Lung (tissue), 12 donors: ENCODE data around the gene PRDX4. TPM values are rescaled to one million over a fixed set of nuclear protein-coding genes. Genes with fewer than 3 reads are reported as not detected.

Experiments used
- ATAC-seq: fragments of 200-7000 bp; cut with Tn5 transposase; one replicate; pipeline ENCODE4 v1.9.1; 2020; ENCODE audit warnings: moderate number of reproducible peaks; ENCODE audit not compliant: insufficient read depth, low FRiP score
- DNase-seq, 3 donors: peaks; one replicate each; pipeline ENCODE4 v3.0.0-alpha.2; 2013 to 2017
- H3K27ac ChIP-seq, 2 donors: one replicate each; pipeline ENCODE4 v1.5.1; 2013; ENCODE audit warnings: mild to moderate bottlenecking in 2 of 2, moderate library complexity in 2 of 2, control low read depth in 1 of 2, inconsistent platforms in 1 of 2, low read depth in 1 of 2, low read length in 1 of 2
- H3K27me3 ChIP-seq, 3 donors: one replicate each; pipeline ENCODE4 v1.5.1; 2013; ENCODE audit warnings: low read length in 2 of 3; ENCODE audit not compliant: control insufficient read depth in 3 of 3, insufficient read depth in 3 of 3
- H3K36me3 ChIP-seq, 4 donors: one replicate each; pipeline ENCODE4 v1.5.1; 2013; ENCODE audit warnings: low read length in 4 of 4, mild to moderate bottlenecking in 1 of 4, moderate library complexity in 1 of 4; ENCODE audit not compliant: control insufficient read depth in 4 of 4, insufficient read depth in 4 of 4
- H3K4me1 ChIP-seq, 5 donors: one replicate each; pipeline ENCODE4 v1.5.1; 2013; ENCODE audit warnings: low read length in 5 of 5, mild to moderate bottlenecking in 2 of 5, moderate library complexity in 1 of 5; ENCODE audit not compliant: control insufficient read depth in 5 of 5, insufficient read depth in 5 of 5
- H3K4me3 ChIP-seq: one replicate; pipeline ENCODE4 v1.5.1; 2013; ENCODE audit warnings: mild to moderate bottlenecking, control low read depth, moderate library complexity
- H3K9ac ChIP-seq, 2 donors: one replicate each; pipeline ENCODE4 v1.5.1; 2013; ENCODE audit warnings: low read length in 2 of 2, control low read depth in 1 of 2; ENCODE audit not compliant: insufficient read depth in 1 of 2
- H3K9me3 ChIP-seq, 4 donors: one replicate each; pipeline ENCODE4 v1.5.1; 2013; ENCODE audit warnings: low read length in 3 of 4, mild to moderate bottlenecking in 1 of 4, moderate library complexity in 1 of 4; ENCODE audit not compliant: control insufficient read depth in 4 of 4, insufficient read depth in 3 of 4
- WGBS, 2 donors: extraction: QIAGEN DNeasy Blood & Tissue Kit; methylation state at CpG; one replicate each; pipeline ENCODE4 v1.1.7; 2013; 5-methylcytosine and 5-hydroxymethylcytosine counted together
- polyA plus RNA-seq, 2 donors: library from polyadenylated mRNA; stranded (reverse); fragments of 200-250 nt; gene quantifications; one replicate each; pipeline ENCODE4 v1.2.1, GENCODE V29; 2013
- total RNA-seq, 2 donors: library from RNA; depleted of rRNA in 1 of 2; stranded (reverse); fragments of >200 nt in 1 of 2; gene quantifications; one replicate each; pipeline ENCODE4 v1.2.1, GENCODE V29; 2014 to 2021
- TF ChIP-seq, protein P1 (sequence below): IDR thresholded peaks from 2 replicates; pipeline ENCODE4 v1.5.1; 2012; ENCODE audit warnings: mild to moderate bottlenecking; ENCODE audit errors: control extremely low read depth, extremely low read depth
- donor health status: control.
- donor health status: control.
- donor health status: Bipolar disorder and iron deficiency.
- donor health status: healthy.
- donor health status: DM: yes; HTN: yes; CAD: no.

PRDX4 gene
- total and polyA plus RNA-seq, 4 donors: 52.4 to 160 (median 83.2) TPM

DNA sequence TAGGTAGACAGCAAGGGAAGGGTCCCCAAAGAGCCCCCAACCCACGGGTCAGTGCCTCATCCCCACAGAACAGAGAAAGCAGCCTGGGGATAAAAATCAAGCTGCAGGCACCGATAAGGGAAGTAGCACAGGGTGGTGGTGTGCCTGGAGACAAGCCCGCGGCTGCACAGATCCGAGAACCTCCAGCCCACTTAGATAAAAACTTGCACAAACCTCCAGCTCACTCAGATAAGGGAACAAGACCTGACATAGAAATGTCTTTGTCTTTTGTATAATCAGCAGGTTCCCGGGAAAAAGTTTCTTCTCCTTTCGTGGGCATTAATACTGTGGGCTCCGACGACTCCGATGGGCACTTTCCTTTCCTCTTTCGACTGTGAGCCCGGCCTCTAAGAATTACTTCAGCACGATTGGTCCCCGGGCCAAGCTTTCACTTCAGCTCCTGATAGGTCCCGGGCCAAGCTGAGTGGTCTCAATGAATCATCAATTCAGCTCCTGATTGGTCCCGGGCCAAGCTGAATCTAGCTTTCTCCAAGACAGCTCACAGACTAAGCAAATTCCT is 32.4 kb downstream of the PRDX4 start:
- no peak overlapping the region for H3K27ac ChIP-seq
- ATAC-seq (no peak), DNase-seq (peak; percentile 2 to 22 (median 21))
- H3K4me1 ChIP-seq: peaks cover 0 to 2% (median 0%) of the 10 kb centered on the region in 5 donors
- H3K9ac ChIP-seq: no peak overlapping the region
- peaks cover 0 to 14% (median 3%) of the 10 kb centered on the region in 4 donors for H3K36me3 ChIP-seq
- TF ChIP-seq, protein P1, sequence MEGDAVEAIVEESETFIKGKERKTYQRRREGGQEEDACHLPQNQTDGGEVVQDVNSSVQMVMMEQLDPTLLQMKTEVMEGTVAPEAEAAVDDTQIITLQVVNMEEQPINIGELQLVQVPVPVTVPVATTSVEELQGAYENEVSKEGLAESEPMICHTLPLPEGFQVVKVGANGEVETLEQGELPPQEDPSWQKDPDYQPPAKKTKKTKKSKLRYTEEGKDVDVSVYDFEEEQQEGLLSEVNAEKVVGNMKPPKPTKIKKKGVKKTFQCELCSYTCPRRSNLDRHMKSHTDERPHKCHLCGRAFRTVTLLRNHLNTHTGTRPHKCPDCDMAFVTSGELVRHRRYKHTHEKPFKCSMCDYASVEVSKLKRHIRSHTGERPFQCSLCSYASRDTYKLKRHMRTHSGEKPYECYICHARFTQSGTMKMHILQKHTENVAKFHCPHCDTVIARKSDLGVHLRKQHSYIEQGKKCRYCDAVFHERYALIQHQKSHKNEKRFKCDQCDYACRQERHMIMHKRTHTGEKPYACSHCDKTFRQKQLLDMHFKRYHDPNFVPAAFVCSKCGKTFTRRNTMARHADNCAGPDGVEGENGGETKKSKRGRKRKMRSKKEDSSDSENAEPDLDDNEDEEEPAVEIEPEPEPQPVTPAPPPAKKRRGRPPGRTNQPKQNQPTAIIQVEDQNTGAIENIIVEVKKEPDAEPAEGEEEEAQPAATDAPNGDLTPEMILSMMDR: no peak
- no peaks in the 10 kb centered on the region for H3K9me3 ChIP-seq
- peaks cover 0 to 2% (median 0%) of the 10 kb centered on the region in 3 donors for H3K27me3 ChIP-seq
- 21 to 51% methylated on average over 16 of the region's 16 CpGs for WGBS, 2 donors
- H3K4me3 ChIP-seq: no peak overlapping the region

DNA sequence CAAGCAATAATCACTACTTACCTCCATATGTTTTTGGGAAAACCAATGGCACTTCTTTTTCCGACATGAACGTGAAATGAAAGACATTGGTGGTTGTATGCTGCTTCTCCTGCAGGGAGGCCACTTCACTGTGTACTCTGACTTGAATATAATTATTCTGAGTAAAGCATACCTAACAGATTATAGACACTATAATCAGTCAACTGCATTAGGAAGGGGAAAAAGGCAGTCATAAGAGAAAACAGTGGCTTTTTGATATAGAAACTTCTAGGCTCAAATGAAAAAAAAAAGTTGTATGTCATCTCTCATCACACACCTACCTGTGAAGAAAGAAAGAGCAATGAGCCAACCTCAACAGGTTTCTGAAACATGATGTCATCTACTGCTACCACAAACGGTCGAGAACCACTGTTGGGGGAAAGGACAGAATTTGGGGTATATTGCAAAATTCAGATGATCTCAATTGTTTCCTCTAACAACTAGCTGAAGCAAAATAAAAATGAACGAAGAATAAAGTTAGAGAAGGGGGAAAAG is 37.4 kb downstream of the PRDX4 start:
- DNase-seq (no peak), ATAC-seq (no peak)
- Histone ChIP-seq H3K27ac (no peak overlapping the region), H3K9me3 (no peaks in the 10 kb centered on the region), H3K9ac (no peak overlapping the region), H3K4me3 (no peak overlapping the region), H3K4me1 (no peaks in the 10 kb centered on the region), H3K36me3 (peaks cover 5 to 24% (median 6%) of the 10 kb centered on the region in 4 donors), H3K27me3 (peaks cover 0 to 10% (median 3%) of the 10 kb centered on the region in 3 donors)
- 75 to 84% methylated on average over 5 of the region's 5 CpGs for WGBS, 2 donors
- TF ChIP-seq, protein P1: no peak

GRCh38 chrX:23705235-23705634 is 37.9 kb downstream of the PRDX4 start:
- H3K4me3 ChIP-seq: no peak overlapping the region
- H3K36me3 ChIP-seq: peaks cover 5 to 24% (median 6%) of the 10 kb centered on the region in 4 donors

More at GRCh38 chrX:23705235-23705634, 37.9 kb downstream of the PRDX4 start:
- 77 to 82% methylated on average over 5 of the region's 5 CpGs for WGBS, 2 donors
- Histone ChIP-seq H3K9me3 (no peaks in the 10 kb centered on the region), H3K9ac (no peak overlapping the region), H3K27me3 (peaks cover 0 to 10% (median 5%) of the 10 kb centered on the region in 3 donors), H3K4me1 (no peaks in the 10 kb centered on the region), H3K27ac (no peak overlapping the region)
- ATAC-seq (no peak), DNase-seq (no peak)
- TF ChIP-seq, protein P1: no peak
